HL-60 (cell line): ENCODE data around the gene RHOH.

Experiments
- CTCF ChIP-seq: IDR thresholded peaks from one replicate; pipeline ENCODE4 v1.5.1; 2011; ENCODE audit warnings: low read length, control low read depth, inconsistent platforms; ENCODE audit not compliant: insufficient read depth
- GABPA ChIP-seq: IDR thresholded peaks from 2 replicates; pipeline ENCODE4 v1.6.1; 2012; ENCODE audit warnings: low read depth
- POLR2AphosphoS5 ChIP-seq: IDR thresholded peaks from 2 replicates; pipeline ENCODE4 v1.6.1; 2012; ENCODE audit warnings: low read depth
- REST ChIP-seq: IDR thresholded peaks from 2 replicates; pipeline ENCODE4 v1.6.1; 2012; ENCODE audit warnings: low read depth; ENCODE audit not compliant: insufficient replicate concordance
- SPI1 ChIP-seq: IDR thresholded peaks from 2 replicates; pipeline ENCODE4 v1.6.1; 2012; ENCODE audit warnings: low read depth, mild to moderate bottlenecking, borderline replicate concordance

- TF ChIP-seq CTCF (no peak), POLR2AphosphoS5 (no peak), GABPA (no peak), REST (no peak), SPI1 (no peak)
Observed at GRCh38 chr4:40269133-40269532, 72.3 kb downstream of the RHOH start.
